ENCODE data around the gene TMED1. TPM values are rescaled to one million over a fixed set of nuclear protein-coding genes. Genes with fewer than 3 reads are reported as not detected.
"Not testable (repeated sequence)": the region's sequence is repeated elsewhere in the genome, so short reads cannot be mapped to it uniquely, and the experiment has no call there.

The TMED1 gene
- total RNA-seq, 1 experiment from 2014 or later: 30.3 TPM

- H3K27ac ChIP-seq (ENCODE audit: low read length); CTCF ChIA-PET; H3K27me3 ChIP-seq (ENCODE audit: control insufficient read depth, insufficient read depth, low read length); H3K9me3 ChIP-seq (ENCODE audit: control insufficient read depth, insufficient read depth, low read depth, low read length); H3K4me1 ChIP-seq (ENCODE audit: control insufficient read depth, insufficient read depth, low read length); in situ Hi-C loops (cut with HindIII; ENCODE audit: low pct_unique_long_range_greater_than_20kb, low sequenced_read_pairs); intact Hi-C loops (cut with micrococcal nuclease; ENCODE audit: unreplicated experiment); ATAC-seq; H3K4me3 ChIP-seq (ENCODE audit: low read depth in 2 of 2, low read length in 2 of 2); DNase-seq (ENCODE audit: low read depth, low spot score); H3K36me3 ChIP-seq (ENCODE audit: control insufficient read depth, insufficient read depth, low read length); POLR2A ChIA-PET; BruUV-seq (replicated peaks): not testable (repeated sequence)
Observed at GRCh38 chr19:10837649-10838048, 1.6 kb upstream of the TMED1 start.

DNA sequence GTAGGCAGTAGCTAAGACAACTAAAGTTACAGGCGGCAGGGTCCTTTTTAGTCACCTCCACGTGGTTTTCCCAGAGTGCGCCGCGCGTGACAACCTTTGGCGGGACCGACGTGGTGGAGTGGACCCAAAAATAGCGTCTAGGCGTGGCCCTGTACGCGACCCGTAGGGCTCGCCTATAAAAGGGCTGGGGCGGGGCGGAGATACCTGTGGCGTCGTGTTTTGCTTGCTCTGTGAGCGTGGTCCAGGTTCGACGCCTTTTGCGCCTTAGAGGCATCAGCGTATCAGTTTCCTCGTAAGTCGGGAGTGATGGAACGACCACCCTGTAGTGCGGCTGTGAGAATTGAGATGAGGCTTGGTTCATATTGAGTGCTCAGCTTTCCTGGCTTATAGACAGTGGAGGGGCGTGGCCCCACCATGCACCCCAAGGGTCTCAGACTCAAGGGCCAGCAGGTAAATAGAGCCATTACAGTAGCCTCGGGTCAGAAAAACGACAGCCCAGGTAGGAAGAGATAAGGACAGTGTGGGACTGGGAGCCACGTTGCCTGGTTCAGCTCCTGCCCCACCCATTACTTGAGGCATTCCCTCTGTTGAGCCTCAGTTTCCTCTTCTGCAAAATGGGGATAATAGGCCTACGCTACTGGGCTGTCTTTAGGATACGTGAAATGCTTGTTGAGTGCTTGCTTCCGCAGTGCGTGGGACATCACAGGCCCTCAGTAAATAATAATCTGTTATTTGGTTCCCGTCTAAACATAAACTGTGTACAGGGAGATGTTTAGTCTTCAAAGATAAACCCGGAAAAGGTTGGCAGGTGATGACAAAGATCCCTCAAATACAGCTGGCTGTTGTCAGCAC is 693 bp upstream of the TMED1 start:
- TF ChIP-seq TCF7L2 (IDR thresholded peaks at IDR 0.05; ENCODE audit: low read depth, low read length) (peak; percentile 73), POLR2AphosphoS5 (IDR thresholded peaks at IDR 0.05; ENCODE audit: low read depth, low read length) (no peak)
- POLR2A ChIA-PET: interaction anchor here (1.4 kb wide), 1 partner anchor 22 kb away, joined by 5 read pairs; no protein-coding TSS in a partner anchor
- CTCF ChIA-PET: interaction anchor here (0.5 to 2.4 kb wide), 4 partner anchors 21 to 70 kb away, joined by 3 to 16 read pairs (median 6); no protein-coding TSS in a partner anchor
- Histone ChIP-seq H3K36me3 (ENCODE audit: control insufficient read depth, insufficient read depth, low read length) (no peaks in the 10 kb centered on the region), H3K27me3 (ENCODE audit: control insufficient read depth, insufficient read depth, low read length) (no peaks in the 10 kb centered on the region), H3K4me1 (ENCODE audit: control insufficient read depth, insufficient read depth, low read length) (no peaks in the 10 kb centered on the region; the same call in 1 of the 2 replicates), H3K9me3 (ENCODE audit: control insufficient read depth, insufficient read depth, low read depth, low read length) (peaks cover 3% of the 10 kb centered on the region; the same call in 1 of the 2 replicates), H3K27ac (ENCODE audit: low read length) (peak overlapping the region; percentile 91), H3K4me3 (ENCODE audit: low read depth in 2 of 2, low read length in 2 of 2) (peak overlapping the region; percentile 58 to 61)
- DNase-seq (ENCODE audit: low read depth, low spot score) (no peak), ATAC-seq (no peak)
- no TSS peak for BruUV-seq (replicated peaks)
- intact Hi-C loops (cut with micrococcal nuclease; ENCODE audit: unreplicated experiment) (no loop called here), in situ Hi-C loops (cut with HindIII; ENCODE audit: low pct_unique_long_range_greater_than_20kb, low sequenced_read_pairs) (no loop called here)

DNA sequence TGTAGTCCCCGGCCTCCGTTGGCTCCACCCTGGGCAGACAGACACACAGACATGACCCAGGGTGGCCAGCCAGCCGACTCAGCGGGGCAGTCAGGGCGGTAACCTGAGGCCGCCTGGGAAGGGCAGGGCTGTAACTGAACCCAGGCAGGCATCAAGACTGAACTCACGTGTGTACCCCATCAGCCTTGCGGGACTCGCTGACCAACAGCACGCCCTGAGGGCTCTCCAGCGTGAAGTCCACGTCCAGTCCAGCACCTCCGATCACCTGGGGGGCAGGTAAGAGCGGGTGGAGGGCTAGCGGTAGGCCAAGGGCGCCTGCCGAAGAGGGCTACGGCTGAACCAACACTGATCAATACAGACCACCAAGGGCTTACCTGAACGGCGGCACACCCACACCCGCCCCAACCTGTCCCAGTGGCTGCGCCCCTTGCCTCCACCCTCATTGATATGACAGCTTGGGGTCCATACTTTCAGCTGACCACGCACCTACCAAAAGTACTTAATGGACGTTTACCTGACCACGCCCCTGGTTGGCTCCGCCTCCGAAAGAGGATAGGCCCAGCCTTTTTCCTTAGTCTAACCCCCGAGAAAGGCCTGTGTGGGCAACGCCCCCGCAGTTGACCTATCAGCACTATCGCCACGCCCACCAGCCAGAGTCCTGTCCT is 791 bp downstream of the TMED1 start:
- ATAC-seq (peak; percentile 29), DNase-seq (ENCODE audit: low read depth, low spot score) (no peak)
- Histone ChIP-seq H3K4me3 (ENCODE audit: low read depth in 2 of 2, low read length in 2 of 2) (peak overlapping the region; percentile 61 to 71), H3K9me3 (ENCODE audit: control insufficient read depth, insufficient read depth, low read depth, low read length) (peaks cover 3% of the 10 kb centered on the region; the same call in 1 of the 2 replicates), H3K27me3 (ENCODE audit: control insufficient read depth, insufficient read depth, low read length) (no peaks in the 10 kb centered on the region), H3K27ac (ENCODE audit: low read length) (peak overlapping the region; percentile 84), H3K4me1 (ENCODE audit: control insufficient read depth, insufficient read depth, low read length) (no peaks in the 10 kb centered on the region; the same call in 1 of the 2 replicates), H3K36me3 (ENCODE audit: control insufficient read depth, insufficient read depth, low read length) (no peaks in the 10 kb centered on the region)
- no peak for TF ChIP-seq TCF7L2 (IDR thresholded peaks at IDR 0.05; ENCODE audit: low read depth, low read length)
- peak; percentile 21 for TF ChIP-seq POLR2AphosphoS5 (IDR thresholded peaks at IDR 0.05; ENCODE audit: low read depth, low read length)
- TF ChIP-seq SIN3A (IDR thresholded peaks at IDR 0.05; ENCODE audit: borderline replicate concordance, insufficient read depth, low read depth, low read length): peak; percentile 44; the same call in 1 of the 2 replicates
- POLR2A ChIA-PET: interaction anchor here (0.6 to 1.4 kb wide), 3 partner anchors 24 to 63 kb away, joined by 3 to 5 read pairs (median 5); no protein-coding TSS in a partner anchor
- CTCF ChIA-PET: interaction anchor here (2.4 kb wide), 1 partner anchor 29 kb away, joined by 16 read pairs; no protein-coding TSS in a partner anchor
- TSS peak; percentile 91 for BruUV-seq (replicated peaks)
- in situ Hi-C loops (cut with HindIII; ENCODE audit: low pct_unique_long_range_greater_than_20kb, low sequenced_read_pairs) (no loop called here), intact Hi-C loops (cut with micrococcal nuclease; ENCODE audit: unreplicated experiment) (no loop called here)

GRCh38 chr19:10832939-10833296 is 3.1 kb downstream of the TMED1 start:
- ChIA-PET CTCF (no interaction called here), POLR2A (no interaction called here)
- TF ChIP-seq REST (IDR thresholded peaks at IDR 0.05; ENCODE audit: insufficient read depth in 1 of 2, low read depth in 2 of 2, low read length in 1 of 2) (no peak), TCF7L2 (IDR thresholded peaks at IDR 0.05; ENCODE audit: low read depth, low read length) (no peak), SIN3A (IDR thresholded peaks at IDR 0.05; ENCODE audit: borderline replicate concordance, insufficient read depth, low read depth, low read length) (no peak), POLR2AphosphoS5 (IDR thresholded peaks at IDR 0.05; ENCODE audit: low read depth, low read length) (0 out of 2 replicates have a peak, but pooled peaks have one; percentile 7), CTCF (IDR thresholded peaks at IDR 0.05) (no peak)
- ATAC-seq: no peak
- Histone ChIP-seq H3K27me3 (ENCODE audit: control insufficient read depth, insufficient read depth, low read length) (no peaks in the 10 kb centered on the region), H3K36me3 (ENCODE audit: control insufficient read depth, insufficient read depth, low read length) (no peaks in the 10 kb centered on the region), H3K4me1 (ENCODE audit: control insufficient read depth, insufficient read depth, low read length) (no peaks in the 10 kb centered on the region; the same call in 1 of the 2 replicates), H3K4me3 (ENCODE audit: low read depth in 2 of 2, low read length in 2 of 2) (no peak overlapping the region), H3K9me3 (ENCODE audit: control insufficient read depth, insufficient read depth, low read depth, low read length) (peaks cover 3% of the 10 kb centered on the region; the same call in 1 of the 2 replicates), H3K27ac (ENCODE audit: low read length) (no peak overlapping the region)
- in situ Hi-C loops (cut with HindIII; ENCODE audit: low pct_unique_long_range_greater_than_20kb, low sequenced_read_pairs): no loop called here
- intact Hi-C loops (cut with micrococcal nuclease; ENCODE audit: unreplicated experiment): no loop called here
- DNase-seq (ENCODE audit: low read depth, low spot score): no peak
- no TSS peak for BruUV-seq (replicated peaks)
